ENCODE data around the gene ADAMTS2. TPM values are rescaled to one million over a fixed set of nuclear protein-coding genes. Genes with fewer than 3 reads are reported as not detected.

Gene ADAMTS2
- total and polyA plus RNA-seq, 4 experiments from 2014 or later = 0.07 TPM; not detected in 3

DNA sequence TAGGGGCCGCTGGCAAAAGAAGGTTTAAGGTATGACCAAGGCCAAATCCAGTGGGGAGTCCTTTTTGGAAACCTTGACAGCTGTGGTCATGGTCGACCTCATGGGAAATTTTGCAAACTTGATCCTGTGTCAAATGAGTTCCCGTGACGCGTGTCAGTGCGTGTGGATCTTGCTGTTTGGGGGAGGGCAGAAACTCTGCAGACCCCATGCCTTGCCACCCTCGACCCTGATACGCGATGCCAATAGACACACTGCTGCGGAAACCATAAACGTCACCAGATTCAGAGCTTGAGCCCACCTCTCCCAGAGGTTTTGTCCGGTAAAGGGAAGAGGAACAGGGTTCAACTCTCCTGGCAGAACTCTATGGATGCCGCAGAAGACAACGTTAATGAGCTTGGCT lies 104.7 kb downstream of the ADAMTS2 start:
- Histone ChIP-seq H3K36me3 (ENCODE audit: insufficient read depth, low read length) (no peaks in the 10 kb centered on the region), H3K27ac (ENCODE audit: low read depth, low read length) (no peak overlapping the region), H3K27me3 (ENCODE audit: insufficient read depth, low read length) (no peaks in the 10 kb centered on the region), H3K9me3 (ENCODE audit: control insufficient read depth in 1 of 2, low read length in 2 of 2) (no peaks in the 10 kb centered on the region), H3K4me1 (ENCODE audit: insufficient read depth, low read length) (no peaks in the 10 kb centered on the region), H3K4me3 (ENCODE audit: low read length in 2 of 2) (no peak overlapping the region)
- intact Hi-C loops (cut with micrococcal nuclease) = no loop called here
- no peak overlapping the region for H3K27ac Mint-ChIP-seq
- POLR2A ChIA-PET (ENCODE audit: partially characterized antibody) = no interaction called here
- peaks cover 0 to 21% (median 7%) of the 10 kb centered on the region in 8 donors for H3K9me3 Mint-ChIP-seq
- CTCF ChIA-PET (ENCODE audit: partially characterized antibody) = no interaction called here
- H3K4me3 Mint-ChIP-seq = no peak overlapping the region
- H3K36me3 Mint-ChIP-seq = no peaks in the 10 kb centered on the region
- no peak for DNase-seq
- peaks cover 3 to 8% of the 10 kb centered on the region in 2 donors for H3K27me3 Mint-ChIP-seq
- no peaks in the 10 kb centered on the region for H3K4me1 Mint-ChIP-seq

DNA sequence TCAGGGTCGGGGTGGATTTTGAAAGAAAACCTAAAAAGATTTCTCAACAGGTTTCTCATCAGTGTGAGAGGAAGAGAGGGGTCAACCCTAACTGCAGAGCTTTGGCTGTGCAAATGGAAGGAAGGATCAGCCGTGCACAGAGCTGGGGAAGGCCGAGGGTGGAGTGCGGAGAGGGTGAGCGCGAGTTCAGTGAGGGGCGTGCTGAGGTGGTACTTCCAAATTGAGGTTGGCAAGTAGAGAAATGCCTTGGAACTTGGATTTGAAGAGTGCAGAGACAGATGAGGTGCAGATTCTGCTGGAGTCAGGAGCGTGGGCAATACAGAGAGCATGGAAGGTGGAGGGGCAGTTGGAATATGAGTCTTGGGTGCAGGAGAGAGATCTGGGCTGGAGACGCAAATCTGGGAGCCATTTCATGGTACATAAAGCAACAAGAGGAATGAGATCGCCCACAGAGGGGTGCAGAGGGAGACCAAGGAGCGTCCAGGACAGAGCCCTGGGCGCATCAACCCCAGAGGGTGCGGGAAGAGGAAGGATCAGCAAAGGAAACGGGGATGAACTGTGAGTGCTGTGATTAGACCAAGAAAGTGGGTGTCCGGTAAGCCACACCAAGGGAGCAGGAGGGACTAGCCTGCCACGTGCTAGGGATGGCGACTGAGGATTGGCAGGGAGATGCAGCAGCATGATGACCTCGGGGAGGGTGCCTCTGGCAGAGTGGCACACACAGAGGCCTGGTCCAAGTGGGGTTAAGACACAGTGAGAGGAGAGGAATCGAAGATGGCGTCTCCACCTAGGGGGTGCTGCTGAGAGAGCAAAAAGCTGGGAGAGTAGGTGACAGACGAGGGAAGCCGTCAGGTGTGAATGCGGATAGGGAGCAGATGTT lies 105.8 kb downstream of the ADAMTS2 start:
- POLR2A ChIA-PET (ENCODE audit: partially characterized antibody) = no interaction called here
- peaks cover 3 to 10% of the 10 kb centered on the region in 2 donors for H3K27me3 Mint-ChIP-seq
- H3K9me3 Mint-ChIP-seq = peaks cover 0 to 17% (median 7%) of the 10 kb centered on the region in 8 donors
- DNase-seq = no peak
- no peaks in the 10 kb centered on the region for H3K4me1 Mint-ChIP-seq
- H3K27me3 ChIP-seq (ENCODE audit: insufficient read depth, low read length) = no peaks in the 10 kb centered on the region
- no peaks in the 10 kb centered on the region for H3K36me3 ChIP-seq (ENCODE audit: insufficient read depth, low read length)
- H3K4me3 Mint-ChIP-seq = no peak overlapping the region
- H3K36me3 Mint-ChIP-seq = no peaks in the 10 kb centered on the region
- H3K4me3 ChIP-seq (ENCODE audit: low read length in 2 of 2) = no peak overlapping the region
- peak overlapping the region in 1 of 7 donors; percentile 65 for H3K27ac Mint-ChIP-seq
- CTCF ChIA-PET (ENCODE audit: partially characterized antibody) = no interaction called here
- H3K4me1 ChIP-seq (ENCODE audit: insufficient read depth, low read length) = no peaks in the 10 kb centered on the region
- no peak overlapping the region for H3K27ac ChIP-seq (ENCODE audit: low read depth, low read length)
- intact Hi-C loops (cut with micrococcal nuclease) = no loop called here
- H3K9me3 ChIP-seq (ENCODE audit: control insufficient read depth in 1 of 2, low read length in 2 of 2) = no peaks in the 10 kb centered on the region

DNA sequence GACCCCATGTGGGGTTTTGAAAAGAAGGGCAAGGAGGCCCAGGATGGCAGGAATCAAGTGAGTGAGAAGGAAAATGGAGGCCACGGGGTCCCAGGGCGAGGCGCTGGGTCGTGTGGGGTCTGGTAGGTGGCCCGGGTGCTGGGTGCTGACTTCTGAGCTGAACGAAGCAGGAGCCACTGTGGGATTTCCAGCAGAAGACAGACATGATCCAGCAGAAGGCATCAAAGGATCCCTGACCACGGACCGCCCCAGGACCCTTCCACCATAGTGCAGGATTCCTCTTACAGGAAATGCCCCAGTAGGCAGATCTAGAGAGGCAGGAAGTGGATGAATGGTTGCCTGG lies 106.7 kb downstream of the ADAMTS2 start:
- H3K4me3 Mint-ChIP-seq = no peak overlapping the region
- CTCF ChIA-PET (ENCODE audit: partially characterized antibody) = no interaction called here
- no peaks in the 10 kb centered on the region for H3K36me3 Mint-ChIP-seq
- peaks cover 0 to 17% (median 5%) of the 10 kb centered on the region in 8 donors for H3K9me3 Mint-ChIP-seq
- H3K4me1 ChIP-seq (ENCODE audit: insufficient read depth, low read length) = no peaks in the 10 kb centered on the region
- no peaks in the 10 kb centered on the region for H3K4me1 Mint-ChIP-seq
- intact Hi-C loops (cut with micrococcal nuclease) = no loop called here
- no peak overlapping the region for H3K27ac Mint-ChIP-seq
- H3K27me3 Mint-ChIP-seq = peaks cover 3 to 8% of the 10 kb centered on the region in 2 donors
- no peak overlapping the region for H3K4me3 ChIP-seq (ENCODE audit: low read length in 2 of 2)
- H3K9me3 ChIP-seq (ENCODE audit: control insufficient read depth in 1 of 2, low read length in 2 of 2) = no peaks in the 10 kb centered on the region
- no peaks in the 10 kb centered on the region for H3K36me3 ChIP-seq (ENCODE audit: insufficient read depth, low read length)
- DNase-seq = no peak
- POLR2A ChIA-PET (ENCODE audit: partially characterized antibody) = no interaction called here
- H3K27ac ChIP-seq (ENCODE audit: low read depth, low read length) = no peak overlapping the region
- H3K27me3 ChIP-seq (ENCODE audit: insufficient read depth, low read length) = no peaks in the 10 kb centered on the region

DNA sequence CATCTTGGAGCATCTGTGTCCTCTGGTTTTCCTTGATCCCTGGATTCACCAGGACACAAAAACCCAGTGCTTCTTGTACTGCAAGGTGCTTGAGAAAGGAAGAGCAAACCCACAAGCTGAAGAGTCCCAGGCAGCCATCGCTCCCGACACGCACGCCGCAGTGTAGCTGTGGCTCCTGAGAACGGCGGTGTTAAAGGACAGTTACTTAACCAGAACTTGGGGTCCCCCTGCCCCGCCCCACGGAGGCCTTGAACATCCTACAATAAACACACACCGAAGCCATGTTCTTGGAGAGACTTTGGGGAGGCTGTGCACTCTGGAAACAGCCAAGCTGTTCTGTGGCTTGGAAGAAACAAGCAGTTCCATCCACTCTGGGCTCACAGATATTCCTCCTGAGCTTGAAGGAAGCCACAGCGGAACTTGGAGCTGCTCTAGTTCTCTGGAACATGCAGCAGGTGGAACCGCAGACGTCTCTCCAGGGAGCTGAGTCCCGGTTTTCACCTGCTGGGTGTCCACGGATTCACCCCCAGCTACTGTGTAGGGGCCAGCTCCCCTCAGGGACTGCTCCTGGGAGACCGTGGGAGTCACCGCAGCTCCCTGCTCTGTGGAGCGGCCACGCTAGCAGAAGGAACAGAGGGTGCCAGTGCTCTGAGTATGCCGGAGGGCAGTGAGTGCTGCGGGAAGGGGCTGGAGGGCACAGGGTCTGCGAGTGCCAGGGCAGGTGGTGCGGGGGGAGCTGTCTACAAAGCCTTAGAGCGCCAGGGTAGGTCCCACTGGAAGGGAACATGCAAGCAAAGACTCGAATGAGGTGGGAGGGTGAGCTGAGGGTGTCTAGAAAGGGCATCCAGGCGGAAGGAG lies 107.3 kb downstream of the ADAMTS2 start:
- Histone ChIP-seq H3K4me1 (ENCODE audit: insufficient read depth, low read length) (no peaks in the 10 kb centered on the region), H3K27ac (ENCODE audit: low read depth, low read length) (no peak overlapping the region), H3K36me3 (ENCODE audit: insufficient read depth, low read length) (no peaks in the 10 kb centered on the region), H3K27me3 (ENCODE audit: insufficient read depth, low read length) (no peaks in the 10 kb centered on the region), H3K9me3 (ENCODE audit: control insufficient read depth in 1 of 2, low read length in 2 of 2) (no peaks in the 10 kb centered on the region), H3K4me3 (ENCODE audit: low read length in 2 of 2) (no peak overlapping the region)
- no peaks in the 10 kb centered on the region for H3K36me3 Mint-ChIP-seq
- POLR2A ChIA-PET (ENCODE audit: partially characterized antibody) = no interaction called here
- no peak overlapping the region for H3K4me3 Mint-ChIP-seq
- H3K27me3 Mint-ChIP-seq = peaks cover 3 to 8% of the 10 kb centered on the region in 2 donors
- no peaks in the 10 kb centered on the region for H3K4me1 Mint-ChIP-seq
- intact Hi-C loops (cut with micrococcal nuclease) = no loop called here
- no peak for DNase-seq
- H3K9me3 Mint-ChIP-seq = peaks cover 0 to 17% (median 3%) of the 10 kb centered on the region in 8 donors
- H3K27ac Mint-ChIP-seq = no peak overlapping the region
- CTCF ChIA-PET (ENCODE audit: partially characterized antibody) = no interaction called here

DNA sequence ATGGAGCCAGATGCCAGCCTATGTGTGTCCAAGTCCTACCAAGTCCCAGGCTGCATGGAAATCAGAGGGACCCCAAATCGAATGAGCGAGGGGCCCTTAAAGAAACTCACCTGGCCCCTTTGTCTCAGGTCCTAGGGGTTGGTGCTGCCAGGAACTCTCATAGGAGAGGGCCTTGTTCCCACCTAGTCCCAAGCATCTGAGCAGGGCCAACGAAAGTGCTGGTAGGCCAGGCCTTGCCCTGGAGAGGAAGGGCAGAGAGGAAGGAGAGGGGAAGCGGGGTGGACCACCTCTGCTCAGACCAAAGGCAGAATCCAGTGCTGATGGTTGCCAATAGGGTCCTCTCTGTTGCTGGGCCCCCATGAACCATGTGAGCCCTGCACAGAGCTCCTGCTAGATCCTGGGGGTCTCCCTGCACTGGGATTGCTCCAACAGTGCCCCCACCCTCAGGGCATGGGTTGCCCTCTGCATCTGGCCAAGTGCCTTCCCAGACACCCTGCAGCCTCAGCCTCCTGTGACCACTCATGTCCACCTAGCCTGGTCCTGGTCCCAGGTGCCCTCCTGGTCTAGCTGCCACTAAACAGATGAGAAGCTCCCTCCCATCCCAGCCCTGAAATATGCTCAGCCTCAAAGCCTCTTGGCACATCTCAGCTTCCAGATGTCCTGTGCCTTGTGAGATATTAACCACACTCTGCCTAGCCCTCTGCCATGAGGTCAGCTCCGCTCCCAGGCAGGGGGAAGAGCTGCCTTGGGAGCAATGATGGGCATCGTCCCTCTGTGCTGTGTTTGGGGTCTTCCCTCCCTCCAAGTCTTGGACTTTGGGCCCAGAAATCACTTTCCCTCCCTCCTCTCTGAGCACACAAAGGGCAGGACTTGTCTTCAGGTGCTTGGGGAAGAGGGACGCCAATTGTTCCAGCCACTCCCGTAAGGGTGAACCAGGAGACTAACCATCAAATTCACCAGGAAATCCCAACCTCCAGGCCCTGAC lies 109.6 kb downstream of the ADAMTS2 start:
- intact Hi-C loops (cut with micrococcal nuclease) = no loop called here
- H3K27me3 ChIP-seq (ENCODE audit: insufficient read depth, low read length) = no peaks in the 10 kb centered on the region
- no peaks in the 10 kb centered on the region for H3K4me1 ChIP-seq (ENCODE audit: insufficient read depth, low read length)
- H3K9me3 ChIP-seq (ENCODE audit: control insufficient read depth in 1 of 2, low read length in 2 of 2) = no peaks in the 10 kb centered on the region
- no peak overlapping the region for H3K27ac ChIP-seq (ENCODE audit: low read depth, low read length)
- CTCF ChIA-PET (ENCODE audit: partially characterized antibody) = no interaction called here
- H3K27me3 Mint-ChIP-seq = peaks cover 3 to 4% of the 10 kb centered on the region in 2 donors
- no peak for DNase-seq
- H3K9me3 Mint-ChIP-seq = peaks cover 0 to 17% (median 3%) of the 10 kb centered on the region in 8 donors
- H3K36me3 Mint-ChIP-seq = no peaks in the 10 kb centered on the region
- POLR2A ChIA-PET (ENCODE audit: partially characterized antibody) = no interaction called here
- H3K4me3 ChIP-seq (ENCODE audit: low read length in 2 of 2) = no peak overlapping the region
- no peaks in the 10 kb centered on the region for H3K4me1 Mint-ChIP-seq
- H3K36me3 ChIP-seq (ENCODE audit: insufficient read depth, low read length) = no peaks in the 10 kb centered on the region
- no peak overlapping the region for H3K27ac Mint-ChIP-seq
- no peak overlapping the region for H3K4me3 Mint-ChIP-seq

DNA sequence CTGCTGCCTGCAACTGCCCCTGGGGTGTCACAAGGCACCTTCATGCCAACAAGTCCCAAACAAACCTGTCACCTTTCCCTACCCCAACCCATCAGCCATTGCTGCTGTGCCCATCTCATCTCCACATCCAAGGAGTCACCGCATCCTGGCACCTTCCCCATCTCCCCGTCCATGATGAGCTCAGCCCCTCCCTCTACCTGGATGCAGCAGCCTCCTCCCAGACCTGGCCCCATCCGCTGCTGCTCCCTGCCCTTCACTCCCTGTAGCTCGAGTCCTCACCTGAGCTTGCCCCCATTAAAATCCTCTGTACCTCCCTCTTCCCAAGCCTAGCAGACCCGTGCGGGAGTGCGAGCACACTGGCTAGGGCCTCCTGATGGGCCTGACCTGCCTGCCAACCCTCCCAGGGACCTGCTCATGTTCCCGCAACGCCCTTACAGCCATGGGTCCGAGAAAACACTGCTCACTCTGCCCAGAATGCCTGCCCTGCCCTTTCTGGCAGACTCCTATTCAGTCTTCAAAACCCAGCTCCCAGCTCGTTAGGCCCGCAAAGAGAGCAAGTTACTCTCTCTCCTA lies 110.6 kb downstream of the ADAMTS2 start:
- Histone ChIP-seq H3K4me3 (ENCODE audit: low read length in 2 of 2) (no peak overlapping the region), H3K36me3 (ENCODE audit: insufficient read depth, low read length) (no peaks in the 10 kb centered on the region), H3K27ac (ENCODE audit: low read depth, low read length) (no peak overlapping the region), H3K4me1 (ENCODE audit: insufficient read depth, low read length) (no peaks in the 10 kb centered on the region), H3K9me3 (ENCODE audit: control insufficient read depth in 1 of 2, low read length in 2 of 2) (no peaks in the 10 kb centered on the region), H3K27me3 (ENCODE audit: insufficient read depth, low read length) (no peaks in the 10 kb centered on the region)
- Mint-ChIP-seq H3K9me3 (peaks cover 0 to 17% (median 3%) of the 10 kb centered on the region in 8 donors), H3K27ac (no peak overlapping the region), H3K4me3 (no peak overlapping the region), H3K36me3 (no peaks in the 10 kb centered on the region), H3K4me1 (no peaks in the 10 kb centered on the region), H3K27me3 (peaks cover 1 to 4% of the 10 kb centered on the region in 2 donors)
- POLR2A ChIA-PET (ENCODE audit: partially characterized antibody) = no interaction called here
- DNase-seq = no peak
- intact Hi-C loops (cut with micrococcal nuclease) = no loop called here
- CTCF ChIA-PET (ENCODE audit: partially characterized antibody) = no interaction called here

All from CD4-positive, alpha-beta memory T cell (primary cell).